ENCODE measurements around the gene LIMA1. TPM values are rescaled to one million over a fixed set of nuclear protein-coding genes. Genes with fewer than 3 reads are reported as not detected.
"Not testable (repeated sequence)": the region's sequence is repeated elsewhere in the genome, so short reads cannot be mapped to it uniquely, and the experiment has no call there.

Gene LIMA1
- total RNA-seq, 3 donors from 2014 or later, result 155 to 364 (median 249) TPM

GRCh38 chr12:50160643-50161042, 122.7 kb downstream of the LIMA1 start:
- Histone ChIP-seq H3K4me3 (no peak overlapping the region), H3K36me3 (ENCODE audit: low read depth) (no peaks in the 10 kb centered on the region), H3K9me3 (no peaks in the 10 kb centered on the region), H3K4me1 (ENCODE audit: low read depth) (no peaks in the 10 kb centered on the region)
- ATAC-seq, result no peak
- no peak for DNase-seq
- intact Hi-C loops (cut with DNase I, micrococcal nuclease), result no loop called here
- TF ChIP-seq CTCF (IDR thresholded peaks at IDR 0.05), result no peak

GRCh38 chr12:50157259-50157658, 126.1 kb downstream of the LIMA1 start:
- intact Hi-C loops (cut with DNase I, micrococcal nuclease), result no loop called here
- no peak for TF ChIP-seq CTCF (IDR thresholded peaks at IDR 0.05)
- Histone ChIP-seq H3K4me1 (ENCODE audit: low read depth) (no peaks in the 10 kb centered on the region), H3K4me3 (no peak overlapping the region), H3K9me3 (no peaks in the 10 kb centered on the region), H3K36me3 (ENCODE audit: low read depth) (no peaks in the 10 kb centered on the region)
- no peak for DNase-seq
- ATAC-seq, result no peak

GRCh38 chr12:50156641-50157040, 126.7 kb downstream of the LIMA1 start:
- intact Hi-C loops (cut with DNase I, micrococcal nuclease), result no loop called here

GRCh38 chr12:50154947-50155346, 128.4 kb downstream of the LIMA1 start:
- H3K4me3 ChIP-seq; ATAC-seq; H3K9me3 ChIP-seq; H3K36me3 ChIP-seq (ENCODE audit: low read depth); H3K4me1 ChIP-seq (ENCODE audit: low read depth); DNase-seq; intact Hi-C loops (cut with DNase I, micrococcal nuclease): not testable (repeated sequence)

More at GRCh38 chr12:50156641-50157040, 126.7 kb downstream of the LIMA1 start:
- no peak for TF ChIP-seq CTCF (IDR thresholded peaks at IDR 0.05)
- DNase-seq, result no peak
- H3K36me3 ChIP-seq (ENCODE audit: low read depth), result no peaks in the 10 kb centered on the region
- no peak for ATAC-seq
- no peak overlapping the region for H3K4me3 ChIP-seq
- H3K9me3 ChIP-seq, result no peaks in the 10 kb centered on the region
- H3K4me1 ChIP-seq (ENCODE audit: low read depth), result no peaks in the 10 kb centered on the region

GRCh38 chr12:50151047-50151687, 132.2 kb downstream of the LIMA1 start:
- ATAC-seq (no peak), DNase-seq (no peak)
- TF ChIP-seq CTCF (IDR thresholded peaks at IDR 0.05), result no peak
- no peaks in the 10 kb centered on the region for H3K36me3 ChIP-seq (ENCODE audit: low read depth)
- intact Hi-C loops (cut with DNase I, micrococcal nuclease), result no loop called here
- no peak overlapping the region for H3K4me3 ChIP-seq
- no peaks in the 10 kb centered on the region for H3K9me3 ChIP-seq
- H3K4me1 ChIP-seq (ENCODE audit: low read depth), result no peaks in the 10 kb centered on the region

- no peaks in the 10 kb centered on the region for H3K9me3 ChIP-seq
- no peak for TF ChIP-seq CTCF (IDR thresholded peaks at IDR 0.05)
- intact Hi-C loops (cut with DNase I, micrococcal nuclease), result no loop called here
- DNase-seq (no peak), ATAC-seq (no peak)
- no peaks in the 10 kb centered on the region for H3K36me3 ChIP-seq (ENCODE audit: low read depth)
- H3K4me1 ChIP-seq (ENCODE audit: low read depth), result no peaks in the 10 kb centered on the region
- no peak overlapping the region for H3K4me3 ChIP-seq
These were observed 134.0 kb downstream of the LIMA1 start for GRCh38 chr12:50149311-50149710.

- H3K36me3 ChIP-seq (ENCODE audit: low read depth); DNase-seq; H3K9me3 ChIP-seq; H3K4me1 ChIP-seq (ENCODE audit: low read depth); intact Hi-C loops (cut with DNase I, micrococcal nuclease); ATAC-seq; H3K4me3 ChIP-seq: not testable (repeated sequence)
These were observed 135.3 kb downstream of the LIMA1 start for GRCh38 chr12:50148011-50148410.

All from mucosa of descending colon (tissue), 3 donors.